Astrocyte (in vitro differentiated cells and primary cell): ENCODE measurements around the gene C1orf146. TPM values are rescaled to one million over a fixed set of nuclear protein-coding genes. Genes with fewer than 3 reads are reported as not detected.

Experiments
- DNase-seq: peaks from one replicate; pipeline ENCODE4 v3.0.0-alpha.2; 2010; ENCODE audit warnings: low read depth
- FAIRE-seq: peaks from 2 replicates; lab custom pipeline; 2011; peaks lifted over from hg19 to GRCh38; lab: Jason Lieb, UNC
- H2AFZ ChIP-seq: 2 replicates; pipeline ENCODE4 v1.6.0; 2012; ENCODE audit warnings: low read depth, low read length, inconsistent platforms
- H3K27ac ChIP-seq: 2 replicates; pipeline ENCODE4 v1.5.1; 2011; ENCODE audit warnings: low read depth, low read length, inconsistent platforms
- H3K27me3 ChIP-seq: 2 replicates; pipeline ENCODE4 v1.6.0; 2011; ENCODE audit warnings: low read length, inconsistent platforms; ENCODE audit not compliant: insufficient read depth
- H3K36me3 ChIP-seq: 2 replicates; pipeline ENCODE4 v1.5.1; 2011; ENCODE audit warnings: low read length, inconsistent platforms; ENCODE audit not compliant: insufficient read depth
- H3K4me1 ChIP-seq: 2 replicates; pipeline ENCODE4 v1.5.1; 2011; ENCODE audit warnings: low read length, inconsistent platforms; ENCODE audit not compliant: insufficient read depth
- H3K4me2 ChIP-seq: 2 replicates; pipeline ENCODE4 v1.6.0; 2012; ENCODE audit warnings: low read length, inconsistent platforms
- H3K4me3 ChIP-seq: 2 replicates; pipeline ENCODE4 v1.5.1; 2011; ENCODE audit warnings: low read depth, mild to moderate bottlenecking, low read length, inconsistent platforms; ENCODE audit not compliant: insufficient read depth
- H3K79me2 ChIP-seq: 2 replicates; pipeline ENCODE4 v1.6.0; 2012; ENCODE audit warnings: mild to moderate bottlenecking, low read length, inconsistent platforms; ENCODE audit not compliant: insufficient read depth
- H3K9ac ChIP-seq: 2 replicates; pipeline ENCODE4 v1.6.0; 2012; ENCODE audit warnings: mild to moderate bottlenecking, low read length, inconsistent platforms
- H3K9me3 ChIP-seq: 2 replicates; pipeline ENCODE4 v1.5.1; 2012; ENCODE audit warnings: low read depth, mild to moderate bottlenecking, low read length, inconsistent platforms; ENCODE audit not compliant: insufficient read depth
- H4K20me1 ChIP-seq: 2 replicates; pipeline ENCODE4 v1.6.0; 2012; ENCODE audit warnings: low read length, inconsistent platforms; ENCODE audit not compliant: insufficient read depth
- H3K27ac Mint-ChIP-seq: one replicate; pipeline ENCODE4 v1.8.0; 2021; ENCODE audit warnings: mild to moderate bottlenecking, mixed read lengths; ENCODE audit not compliant: unreplicated experiment
- H3K27me3 Mint-ChIP-seq: one replicate; pipeline ENCODE4 v1.8.0; 2021; ENCODE audit warnings: low read depth, mixed read lengths; ENCODE audit not compliant: unreplicated experiment
- H3K36me3 Mint-ChIP-seq: one replicate; pipeline ENCODE4 v1.8.0; 2021; ENCODE audit warnings: low read depth, mixed read lengths; ENCODE audit not compliant: unreplicated experiment
- H3K4me1 Mint-ChIP-seq: one replicate; pipeline ENCODE4 v1.8.0; 2021; ENCODE audit warnings: low read depth, mixed read lengths; ENCODE audit not compliant: unreplicated experiment
- H3K4me3 Mint-ChIP-seq: one replicate; pipeline ENCODE4 v1.8.0; 2021; ENCODE audit warnings: mild to moderate bottlenecking, moderate library complexity, mixed read lengths; ENCODE audit not compliant: unreplicated experiment
- H3K9me3 Mint-ChIP-seq: one replicate; pipeline ENCODE4 v1.8.0; 2021; ENCODE audit warnings: mild to moderate bottlenecking, mixed read lengths; ENCODE audit not compliant: unreplicated experiment
- EZH2 ChIP-seq: IDR thresholded peaks from 2 replicates; pipeline ENCODE4 v1.6.1; 2012; ENCODE audit warnings: mild to moderate bottlenecking, low read length, inconsistent platforms; ENCODE audit not compliant: insufficient read depth
- total RNA-seq: library from RNA; stranded (reverse); gene quantifications from 2 replicates; pipeline ENCODE4 v1.2.1, GENCODE V29; 2021
- TF ChIP-seq, protein P1 (sequence below): IDR thresholded peaks from 2 replicates; pipeline ENCODE4 v1.5.1; 2011; ENCODE audit warnings: low read depth, mild to moderate bottlenecking, inconsistent platforms, low read length, moderate library complexity; ENCODE audit not compliant: insufficient read depth

C1orf146 gene
- total RNA-seq, 1 donor from 2014 or later, result not detected

- H3K4me3 ChIP-seq, result no peak overlapping the region
- H4K20me1 ChIP-seq, result no peaks in the 10 kb centered on the region
- H3K4me1 Mint-ChIP-seq, result no peaks in the 10 kb centered on the region
- H3K36me3 ChIP-seq, result peaks cover 20% of the 10 kb centered on the region
- H3K9me3 ChIP-seq, result no peaks in the 10 kb centered on the region
- no peaks in the 10 kb centered on the region for H3K4me1 ChIP-seq
- no peak overlapping the region for H3K27ac ChIP-seq
- H3K79me2 ChIP-seq, result no peaks in the 10 kb centered on the region
- DNase-seq, result peak; percentile 42
- H3K27me3 ChIP-seq, result no peaks in the 10 kb centered on the region
- no peaks in the 10 kb centered on the region for H3K27me3 Mint-ChIP-seq
- TF ChIP-seq EZH2, result no peak
- TF ChIP-seq, protein P1, sequence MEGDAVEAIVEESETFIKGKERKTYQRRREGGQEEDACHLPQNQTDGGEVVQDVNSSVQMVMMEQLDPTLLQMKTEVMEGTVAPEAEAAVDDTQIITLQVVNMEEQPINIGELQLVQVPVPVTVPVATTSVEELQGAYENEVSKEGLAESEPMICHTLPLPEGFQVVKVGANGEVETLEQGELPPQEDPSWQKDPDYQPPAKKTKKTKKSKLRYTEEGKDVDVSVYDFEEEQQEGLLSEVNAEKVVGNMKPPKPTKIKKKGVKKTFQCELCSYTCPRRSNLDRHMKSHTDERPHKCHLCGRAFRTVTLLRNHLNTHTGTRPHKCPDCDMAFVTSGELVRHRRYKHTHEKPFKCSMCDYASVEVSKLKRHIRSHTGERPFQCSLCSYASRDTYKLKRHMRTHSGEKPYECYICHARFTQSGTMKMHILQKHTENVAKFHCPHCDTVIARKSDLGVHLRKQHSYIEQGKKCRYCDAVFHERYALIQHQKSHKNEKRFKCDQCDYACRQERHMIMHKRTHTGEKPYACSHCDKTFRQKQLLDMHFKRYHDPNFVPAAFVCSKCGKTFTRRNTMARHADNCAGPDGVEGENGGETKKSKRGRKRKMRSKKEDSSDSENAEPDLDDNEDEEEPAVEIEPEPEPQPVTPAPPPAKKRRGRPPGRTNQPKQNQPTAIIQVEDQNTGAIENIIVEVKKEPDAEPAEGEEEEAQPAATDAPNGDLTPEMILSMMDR, result peak; percentile 83
- peaks cover 4% of the 10 kb centered on the region for H3K36me3 Mint-ChIP-seq
- no peaks in the 10 kb centered on the region for H3K9me3 Mint-ChIP-seq
- no peak overlapping the region for H3K9ac ChIP-seq
- no peak overlapping the region for H2AFZ ChIP-seq
- no peak overlapping the region for H3K4me2 ChIP-seq
- peak; percentile 76 for FAIRE-seq
- no peak overlapping the region for H3K4me3 Mint-ChIP-seq
- H3K27ac Mint-ChIP-seq, result no peak overlapping the region
These were observed 73.8 kb downstream of the C1orf146 start for GRCh38 chr1:92291372-92291999.

Other genes with a start within 250 kb of the C1orf146 start
- 1.7 and 2.8 TPM in 2 replicates for gene EPHX4, start 187.9 kb upstream of the C1orf146 start, total RNA-seq
- not detected in 2 replicates for gene SETSIP, start 142.5 kb upstream of the C1orf146 start, total RNA-seq
- gene BTBD8, start 137.6 kb upstream of the C1orf146 start, total RNA-seq, result 1.4 and 1.8 TPM in 2 replicates
- gene GLMN, start 81.1 kb downstream of the C1orf146 start, total RNA-seq, result 13.3 and 13.5 TPM in 2 replicates
- 23.0 and 23.7 TPM in 2 replicates for gene RPAP2, start 81.1 kb downstream of the C1orf146 start, total RNA-seq